Fibroblast of skin of scalp (primary cell): Measurements from ENCODE around the gene PLCL1.
"Not testable (repeated sequence)": the region's sequence is repeated elsewhere in the genome, so short reads cannot be mapped to it uniquely, and the experiment has no call there.

Experiments used
- DNase-seq: peaks from one replicate; pipeline ENCODE4 v3.0.0-alpha.2; 2013

PLCL1 gene

GRCh38 chr2:198004921-198005829 is 200.8 kb downstream of the PLCL1 start:
- no peak for DNase-seq

GRCh38 chr2:198006733-198007132 is 202.3 kb downstream of the PLCL1 start:
- no peak for DNase-seq

- no peak for DNase-seq
Measured at GRCh38 chr2:198008230-198008629, 203.8 kb downstream of the PLCL1 start.

- no peak for DNase-seq
Measured at GRCh38 chr2:198012025-198012424, 207.6 kb downstream of the PLCL1 start.

GRCh38 chr2:198016243-198016642 is 211.8 kb downstream of the PLCL1 start:
- DNase-seq: no peak

GRCh38 chr2:198017068-198017467 is 212.7 kb downstream of the PLCL1 start:
- no peak for DNase-seq

- no peak for DNase-seq
Measured at GRCh38 chr2:198028955-198029354, 224.6 kb downstream of the PLCL1 start.

GRCh38 chr2:198029576-198029975 is 225.2 kb downstream of the PLCL1 start:
- not testable (repeated sequence) for DNase-seq

- no peak for DNase-seq
Measured at GRCh38 chr2:198033626-198034025, 229.2 kb downstream of the PLCL1 start.

GRCh38 chr2:198036029-198036879 is 231.9 kb downstream of the PLCL1 start:
- no peak for DNase-seq

- DNase-seq: no peak
Measured at GRCh38 chr2:198040835-198041234, 236.4 kb downstream of the PLCL1 start.

GRCh38 chr2:198042189-198042588 is 237.8 kb downstream of the PLCL1 start:
- no peak for DNase-seq

GRCh38 chr2:198044777-198045176 is 240.4 kb downstream of the PLCL1 start:
- DNase-seq: peak; percentile 7

GRCh38 chr2:198045227-198045626 is 240.8 kb downstream of the PLCL1 start:
- DNase-seq: peak; percentile 21

- no peak for DNase-seq
Measured at GRCh38 chr2:198052741-198053140, 248.3 kb downstream of the PLCL1 start.

GRCh38 chr2:198053148-198053547 is 248.8 kb downstream of the PLCL1 start:
- DNase-seq: no peak

- no peak for DNase-seq
Measured at GRCh38 chr2:198053776-198054175, 249.4 kb downstream of the PLCL1 start.

GRCh38 chr2:198054299-198054698 is 249.9 kb downstream of the PLCL1 start:
- DNase-seq: peak; percentile 45

- DNase-seq: no peak
Measured at GRCh38 chr2:198055716-198056115, 251.3 kb downstream of the PLCL1 start.

GRCh38 chr2:198056836-198057235 is 252.4 kb downstream of the PLCL1 start:
- DNase-seq: no peak

- no peak for DNase-seq
Measured at GRCh38 chr2:198059800-198060199, 255.4 kb downstream of the PLCL1 start.

- DNase-seq: no peak
Measured at GRCh38 chr2:198060277-198060676, 255.9 kb downstream of the PLCL1 start.

GRCh38 chr2:198062826-198063225 is 258.4 kb downstream of the PLCL1 start:
- DNase-seq: no peak

GRCh38 chr2:198063242-198063641 is 258.8 kb downstream of the PLCL1 start:
- DNase-seq: no peak
